Activated CD4-positive, alpha-beta T cell treated with anti-CD3 and anti-CD28 coated beads, Interleukin-2, Interleukin-4, amounts not matched to agents 100 ng/mL and 50 ng/mL, durations not matched to agents 16 hours and 8 hours (primary cell): Measurements from ENCODE around the gene PPFIA2.

Source experiments
- DNase-seq: peaks from one replicate; pipeline ENCODE4 v3.0.0-alpha.2; 2020; ENCODE audit warnings: low spot score

Gene PPFIA2

DNA sequence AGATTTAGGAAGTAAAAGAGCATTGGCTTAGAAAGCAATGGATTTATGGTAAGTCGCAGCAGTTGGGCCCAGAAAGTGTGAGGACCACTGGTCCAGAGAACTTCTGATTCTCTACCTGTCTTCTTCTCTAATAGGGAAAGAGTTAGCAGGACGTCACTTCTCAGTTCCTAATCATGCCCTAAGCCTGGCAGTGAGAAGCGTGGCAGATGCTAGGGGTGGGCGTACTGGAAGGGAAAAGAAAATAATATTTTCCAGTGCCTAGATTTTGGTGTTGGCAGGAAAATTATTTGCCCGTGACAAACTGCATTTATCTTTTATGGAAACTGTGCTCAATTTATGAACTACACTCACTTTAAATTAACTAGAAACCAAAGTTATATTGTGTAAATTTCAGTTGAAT is 212.3 kb downstream of the PPFIA2 start:
- no peak for DNase-seq

GRCh38 chr12:81543621-81544139 is 215.5 kb downstream of the PPFIA2 start:
- DNase-seq, result no peak

DNA sequence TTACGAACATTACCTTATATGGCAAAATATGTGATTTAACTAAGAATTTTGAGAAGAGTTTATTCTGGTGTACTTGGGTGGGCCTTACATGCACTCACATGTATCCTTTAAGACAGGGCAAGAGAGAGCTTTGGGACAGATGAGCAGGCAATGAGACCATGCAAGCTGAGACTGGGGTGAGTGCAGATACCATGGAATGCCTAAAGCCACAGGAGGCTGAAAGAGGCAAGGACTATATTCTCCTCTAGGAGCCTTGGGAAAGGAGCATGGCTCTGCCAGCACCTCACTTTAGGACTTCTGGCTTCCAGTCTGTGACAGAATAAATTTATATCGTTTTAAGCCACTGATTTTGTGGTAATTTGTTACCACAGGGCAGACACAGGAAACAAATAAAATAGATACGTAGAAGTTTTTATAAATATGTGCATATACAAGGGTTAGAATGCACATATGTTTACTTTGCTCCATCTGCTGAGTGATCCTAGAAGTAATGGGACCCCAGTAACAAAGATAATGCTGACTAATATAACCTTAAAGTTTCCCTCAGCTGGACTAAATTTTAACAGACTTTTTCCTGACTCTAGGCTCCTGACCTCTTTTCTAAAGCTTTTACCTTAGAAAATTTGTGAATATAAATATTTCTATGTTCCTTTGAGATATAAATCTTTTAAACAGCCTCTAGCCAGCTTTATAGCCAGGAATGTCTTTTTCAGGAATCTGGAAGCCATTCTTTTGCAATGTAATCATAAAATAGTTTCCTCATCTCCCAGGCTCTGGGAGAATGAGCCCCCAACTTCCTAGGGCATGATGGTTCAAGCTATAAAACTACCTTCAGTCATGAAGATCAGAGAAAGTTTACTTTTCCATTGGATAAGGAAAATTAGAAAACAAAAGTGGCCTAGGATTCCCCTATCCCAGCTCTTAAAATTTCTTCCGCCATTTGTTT is 216.8 kb downstream of the PPFIA2 start:
- DNase-seq, result no peak

DNA sequence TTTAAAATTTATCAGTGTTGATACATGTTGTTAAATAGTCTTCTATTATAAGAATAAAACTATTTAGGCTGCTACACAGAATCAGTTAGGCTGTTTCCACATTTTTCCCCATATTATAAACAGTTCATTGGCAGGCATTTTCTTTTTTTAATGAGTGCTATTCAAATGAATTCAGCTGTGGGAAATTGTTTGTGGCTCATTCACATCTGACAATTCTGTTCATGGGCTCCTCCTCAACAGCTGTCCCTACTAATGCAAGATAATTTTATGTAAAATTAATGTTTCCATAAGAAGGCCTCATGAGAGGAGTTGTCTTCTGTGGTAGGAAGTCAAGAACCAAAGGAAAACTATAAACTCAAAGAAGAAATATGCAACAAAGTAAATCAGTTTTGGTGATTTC is 218.0 kb downstream of the PPFIA2 start:
- DNase-seq, result no peak

GRCh38 chr12:81539279-81539678 is 219.9 kb downstream of the PPFIA2 start:
- DNase-seq, result no peak

DNA sequence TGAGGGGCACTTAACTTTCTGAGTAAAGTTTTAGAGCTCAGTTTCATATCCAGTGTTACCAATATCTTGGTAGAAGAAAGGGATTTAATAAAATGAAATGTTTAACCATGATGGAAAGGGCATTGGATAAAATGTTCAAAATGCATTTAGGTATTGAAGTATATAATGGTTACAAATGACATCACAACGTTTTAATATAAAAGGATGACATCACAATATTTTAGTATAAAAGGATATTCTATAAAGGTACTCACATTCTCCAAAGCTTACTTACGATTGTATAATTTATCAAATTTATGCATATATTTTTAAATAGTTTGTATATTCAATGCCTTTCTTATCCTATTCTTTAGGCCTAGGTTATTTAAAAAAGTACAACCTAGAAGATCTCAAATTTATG is 226.1 kb downstream of the PPFIA2 start:
- no peak for DNase-seq

DNA sequence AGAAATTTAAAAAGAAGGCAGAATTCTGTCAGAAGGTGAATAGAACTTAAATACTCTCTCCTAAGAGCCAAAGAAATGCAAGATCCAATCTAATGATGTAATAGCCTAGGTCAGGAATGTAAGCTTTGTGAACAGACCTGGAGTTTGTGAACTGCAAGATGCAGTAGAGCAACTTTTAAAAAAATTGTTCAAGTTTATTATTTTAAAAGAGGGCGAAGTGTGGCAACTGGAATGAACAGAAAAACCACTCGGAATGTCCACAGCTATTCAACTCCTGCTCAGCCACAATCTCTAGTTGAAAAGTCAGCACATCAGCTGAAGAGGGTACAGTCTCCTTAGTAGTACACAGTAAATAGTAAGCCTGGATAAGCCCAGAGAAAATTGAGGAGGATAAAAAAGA is 228.8 kb downstream of the PPFIA2 start:
- no peak for DNase-seq

DNA sequence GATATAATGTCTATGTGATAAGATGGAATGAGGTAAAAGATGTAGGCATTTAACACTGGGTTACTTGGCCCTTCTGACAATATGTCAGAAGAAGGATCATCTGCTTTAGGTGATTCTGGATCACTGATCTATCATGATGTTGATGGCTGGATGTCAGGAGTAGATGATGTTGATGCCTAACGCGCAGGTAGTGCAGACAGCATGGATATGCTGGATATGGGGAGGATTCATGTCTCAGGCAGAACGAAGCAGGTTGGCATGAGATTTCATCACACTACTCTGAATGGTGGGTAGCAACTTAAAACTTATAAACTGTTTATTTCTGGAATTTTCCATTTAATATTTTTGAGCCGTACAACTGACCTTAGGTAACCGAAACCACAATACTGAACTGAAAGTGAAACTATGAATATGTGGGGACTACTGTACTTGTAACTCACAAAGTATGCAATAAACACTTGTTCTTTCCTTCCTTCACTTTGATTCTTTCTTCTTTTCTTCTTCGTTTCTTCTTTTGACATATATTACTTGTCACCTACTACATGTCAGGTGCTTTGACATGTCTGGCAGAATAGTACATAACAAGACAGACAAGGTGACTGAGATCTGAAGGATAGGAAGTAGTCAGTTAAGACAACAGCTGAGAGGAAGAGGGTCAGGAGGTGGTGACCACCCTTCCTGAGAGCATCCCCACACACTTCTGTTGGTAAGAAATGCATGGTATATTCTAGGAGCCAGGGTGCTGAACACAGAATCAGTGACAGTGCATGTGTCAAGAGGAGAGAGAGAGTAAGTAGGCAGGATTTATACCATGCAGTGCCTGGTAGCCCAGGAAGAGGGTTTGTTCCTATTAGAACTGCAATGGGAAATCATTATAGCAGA is 238.8 kb downstream of the PPFIA2 start:
- DNase-seq, result no peak

- no peak for DNase-seq
These were observed 240.5 kb downstream of the PPFIA2 start for GRCh38 chr12:81518638-81519037.

DNA sequence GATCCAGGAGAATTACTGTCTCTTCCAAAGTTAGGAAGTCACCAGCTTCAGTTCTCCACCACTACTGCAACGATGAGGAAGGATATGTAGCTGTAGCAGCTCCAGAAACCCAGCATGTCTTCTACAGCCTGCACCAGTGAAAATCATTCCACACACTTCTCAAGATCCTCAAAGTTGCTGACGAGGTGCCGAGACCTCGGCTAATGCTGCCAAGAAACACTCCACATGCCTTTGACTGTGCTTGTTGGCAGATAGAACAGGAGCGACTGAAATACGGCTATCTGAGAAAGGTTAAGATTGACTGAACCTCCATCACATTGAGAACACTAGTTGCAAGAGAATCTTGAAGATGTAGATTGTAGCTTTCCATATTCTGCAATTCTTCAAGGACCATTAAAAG is 241.9 kb downstream of the PPFIA2 start:
- no peak for DNase-seq

GRCh38 chr12:81502912-81503695 is 256.0 kb downstream of the PPFIA2 start:
- no peak for DNase-seq

- DNase-seq, result no peak
These were observed 258.4 kb downstream of the PPFIA2 start for GRCh38 chr12:81500788-81501187.

DNA sequence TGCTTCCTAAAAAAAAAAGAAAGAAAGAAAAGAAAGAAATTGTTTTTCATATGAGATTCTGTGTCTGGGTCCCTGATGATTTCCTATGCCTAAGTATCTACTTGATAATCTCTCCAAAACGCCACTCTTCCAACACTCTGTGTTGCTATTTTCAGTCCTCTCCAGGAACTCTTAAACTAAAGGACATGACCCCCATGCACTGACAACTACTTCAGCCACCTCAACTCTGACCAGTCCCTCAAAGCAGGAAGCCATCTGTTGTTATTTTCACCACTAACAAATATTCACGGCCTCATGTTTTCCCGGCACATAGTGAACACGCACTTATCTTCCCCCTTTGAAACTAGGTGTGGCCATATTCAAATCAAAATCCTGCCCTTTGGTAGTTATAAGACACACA is 259.3 kb downstream of the PPFIA2 start:
- no peak for DNase-seq

DNA sequence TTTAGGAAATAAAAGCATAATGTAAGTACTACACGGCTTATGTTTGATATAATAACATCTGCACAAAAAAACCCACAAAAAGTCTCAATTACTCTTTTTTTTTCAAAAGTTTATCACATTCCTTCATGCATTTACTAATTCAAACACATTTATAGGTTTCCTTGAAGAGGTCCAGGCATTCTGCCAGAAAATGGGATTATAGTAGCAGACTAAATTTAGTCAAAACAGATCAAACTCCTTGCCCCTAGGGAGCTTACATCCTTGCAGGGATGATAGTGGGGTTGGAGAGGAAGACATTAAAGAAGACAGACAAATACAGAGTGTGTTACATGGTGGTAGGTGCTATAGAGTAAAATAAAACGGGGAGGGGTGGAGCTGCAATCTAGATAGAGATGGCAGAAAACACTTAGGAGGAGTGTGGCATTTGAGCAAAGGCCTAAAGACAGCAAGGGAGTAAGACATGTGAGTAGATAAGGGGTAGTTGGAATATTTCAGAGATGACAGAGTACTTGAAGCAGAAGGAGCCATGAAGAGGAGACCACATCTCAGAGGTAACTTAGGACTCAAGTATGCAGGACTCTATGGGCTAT is 266.9 kb downstream of the PPFIA2 start:
- DNase-seq, result no peak

DNA sequence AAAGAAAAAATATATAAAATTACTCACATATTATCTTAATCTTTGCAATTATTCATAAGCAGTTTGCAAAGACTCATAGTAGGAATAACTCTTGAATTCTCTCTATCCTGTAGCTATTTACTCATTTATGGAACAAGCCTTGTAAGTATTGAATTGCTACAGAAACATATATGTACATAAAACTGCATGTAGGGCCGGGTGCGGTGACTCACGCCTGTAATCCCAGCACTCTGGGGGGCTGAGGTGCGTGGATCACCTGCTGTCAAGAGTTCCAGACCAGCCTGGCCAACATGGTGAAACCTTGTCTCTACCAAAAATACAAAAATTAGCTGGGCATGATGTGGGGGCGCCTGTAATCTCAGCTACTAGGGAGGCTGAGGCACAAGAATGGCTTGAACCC is 286.2 kb downstream of the PPFIA2 start:
- DNase-seq, result no peak

DNA sequence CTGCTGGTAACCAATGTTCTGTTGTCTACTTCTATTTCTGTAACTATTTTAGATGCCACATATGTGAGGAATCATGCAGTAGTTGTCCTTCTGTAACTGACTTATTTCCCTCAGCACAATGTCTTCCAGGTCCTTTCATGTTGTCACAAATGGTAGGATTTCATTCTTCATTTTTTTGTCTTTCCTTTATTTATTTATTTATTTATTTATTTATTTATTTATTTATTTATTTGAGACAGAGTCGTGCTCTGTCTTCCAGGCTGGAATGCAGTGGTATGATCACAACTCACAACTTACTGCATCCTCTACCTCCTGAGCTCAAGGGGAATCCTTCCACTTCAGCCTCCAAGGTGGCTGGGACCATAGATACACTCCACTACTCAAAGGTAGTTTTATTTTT is 288.2 kb downstream of the PPFIA2 start:
- no peak for DNase-seq

GRCh38 chr12:81468206-81468605 is 290.9 kb downstream of the PPFIA2 start:
- DNase-seq, result no peak

- DNase-seq, result no peak
These were observed 293.3 kb downstream of the PPFIA2 start for GRCh38 chr12:81465876-81466275.

- DNase-seq, result no peak
These were observed 294.0 kb downstream of the PPFIA2 start for GRCh38 chr12:81465191-81465590.

GRCh38 chr12:81461163-81461562 is 298.0 kb downstream of the PPFIA2 start:
- no peak for DNase-seq

GRCh38 chr12:81450920-81451739 is 308.0 kb downstream of the PPFIA2 start:
- DNase-seq, result peak; percentile 3
